GM19463 (cell line): Measurements from ENCODE around the gene MYO1D.
"Not testable (repeated sequence)": the region's sequence is repeated elsewhere in the genome, so short reads cannot be mapped to it uniquely, and the experiment has no call there.

ENCODE experiments used
- ATAC-seq: cut with Tn5 transposase; IDR thresholded peaks from one replicate; pipeline ENCODE4 v1.9.1; 2021; ENCODE audit warnings: mild to moderate bottlenecking, moderate library complexity; ENCODE audit not compliant: unreplicated experiment

The MYO1D gene

DNA sequence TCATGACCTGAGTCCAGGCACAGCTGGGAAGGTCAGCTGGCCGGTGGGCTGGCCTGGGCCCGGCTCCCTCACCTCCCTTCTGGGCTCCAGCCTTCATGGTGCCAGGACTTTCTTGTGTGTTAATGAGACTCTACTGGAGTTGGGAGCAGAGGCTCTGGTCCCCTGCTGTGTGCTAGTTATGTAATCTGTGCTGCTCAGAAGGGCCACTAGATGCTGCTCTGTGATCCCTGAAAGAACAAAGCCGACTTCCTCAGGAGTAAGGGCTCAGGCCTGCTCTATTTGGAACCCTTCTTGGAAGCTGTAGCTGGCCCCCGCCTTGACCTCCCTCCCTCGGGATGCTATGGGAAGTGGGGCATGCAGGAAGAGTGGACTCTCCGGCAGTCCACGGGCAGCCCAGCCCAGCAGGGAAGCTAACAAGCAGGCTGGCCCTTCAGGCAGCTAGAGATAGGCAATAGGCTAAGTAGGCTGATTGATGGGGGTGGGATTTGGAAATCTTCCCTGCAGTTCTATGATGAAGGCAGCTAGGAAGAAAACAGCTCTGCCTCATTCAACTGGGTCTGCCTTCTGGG, 393.4 kb downstream of the MYO1D start:
- ATAC-seq, result no peak

DNA sequence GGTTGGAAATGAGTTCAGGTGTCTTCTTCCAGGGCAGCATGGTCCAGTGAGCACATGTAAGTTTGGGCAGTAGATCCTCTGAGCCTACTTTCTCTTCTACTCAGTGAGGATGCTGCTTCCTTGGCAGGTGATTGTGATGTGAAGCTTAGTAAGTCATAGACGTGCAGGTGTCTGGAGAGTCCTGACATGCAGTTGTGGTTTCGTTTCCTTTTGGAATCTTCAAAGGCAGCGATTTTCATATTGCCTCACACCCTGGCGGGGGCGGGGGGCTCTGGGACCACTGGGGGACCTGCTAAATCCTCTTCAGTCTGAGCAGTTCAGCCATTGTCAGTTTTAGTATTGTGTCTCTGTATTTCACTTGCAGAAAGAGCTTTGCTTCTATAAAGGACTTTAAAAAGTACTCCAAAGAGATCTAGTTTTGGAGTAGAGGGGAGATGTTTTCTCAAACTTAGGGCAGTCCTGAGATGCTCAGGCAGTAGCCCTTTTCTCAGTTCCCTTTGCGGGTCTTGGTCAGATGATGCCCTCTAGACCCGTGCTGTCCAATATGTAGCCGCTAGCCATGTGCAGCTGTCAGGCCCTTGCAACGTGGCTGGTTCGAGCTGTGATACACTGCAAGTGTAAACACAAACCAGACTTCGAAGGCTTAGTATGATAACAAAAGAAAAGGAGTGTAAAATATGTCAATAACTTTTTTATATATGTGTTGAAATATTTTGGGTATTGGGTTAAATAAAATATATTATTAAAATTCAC, 394.2 kb downstream of the MYO1D start:
- no peak for ATAC-seq

DNA sequence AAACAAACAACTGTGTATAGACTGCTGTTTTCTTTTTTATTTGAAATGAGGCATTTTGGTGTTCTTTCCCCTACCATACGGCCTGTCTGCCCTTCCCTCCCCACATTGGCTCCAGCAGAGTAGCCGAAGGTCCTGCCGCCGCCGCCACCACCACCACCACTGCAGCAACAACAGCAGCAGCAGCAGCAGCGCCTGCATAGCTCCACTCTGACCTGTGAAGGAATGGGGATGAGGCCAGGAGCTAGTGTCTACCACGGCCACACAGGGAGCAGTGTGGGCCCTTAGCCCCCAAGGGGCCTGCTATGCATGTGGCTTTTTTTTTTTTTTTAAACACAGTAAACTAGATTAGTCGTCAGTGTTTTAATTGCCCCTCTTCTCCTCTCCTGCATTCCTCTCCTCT, 395.7 kb downstream of the MYO1D start:
- ATAC-seq, result no peak

DNA sequence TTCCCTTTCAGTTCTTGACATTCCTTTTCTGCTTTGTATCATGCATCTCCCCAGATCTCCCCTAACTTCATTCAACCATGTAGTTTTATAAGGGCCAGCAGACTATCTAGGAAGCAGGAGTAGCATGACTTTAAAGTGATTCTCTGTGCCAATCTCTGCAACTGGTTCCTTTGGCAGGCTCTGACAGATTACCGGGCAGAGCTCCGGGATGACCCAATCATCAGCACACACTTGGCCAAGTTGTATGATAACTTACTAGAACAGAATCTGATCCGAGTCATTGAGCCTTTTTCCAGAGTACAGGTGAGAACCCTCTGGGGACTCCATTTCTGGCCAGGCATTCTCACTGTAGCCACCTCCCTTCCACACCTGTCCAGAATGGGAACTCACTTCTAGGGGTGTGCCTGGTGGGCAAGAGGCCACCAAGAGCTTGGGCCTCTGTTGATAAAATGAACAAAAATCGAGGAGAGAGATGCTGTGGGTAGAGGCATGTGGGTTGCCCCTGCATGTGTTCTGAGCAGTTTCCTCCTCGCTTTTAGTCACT, 397.8 kb downstream of the MYO1D start:
- no peak for ATAC-seq

DNA sequence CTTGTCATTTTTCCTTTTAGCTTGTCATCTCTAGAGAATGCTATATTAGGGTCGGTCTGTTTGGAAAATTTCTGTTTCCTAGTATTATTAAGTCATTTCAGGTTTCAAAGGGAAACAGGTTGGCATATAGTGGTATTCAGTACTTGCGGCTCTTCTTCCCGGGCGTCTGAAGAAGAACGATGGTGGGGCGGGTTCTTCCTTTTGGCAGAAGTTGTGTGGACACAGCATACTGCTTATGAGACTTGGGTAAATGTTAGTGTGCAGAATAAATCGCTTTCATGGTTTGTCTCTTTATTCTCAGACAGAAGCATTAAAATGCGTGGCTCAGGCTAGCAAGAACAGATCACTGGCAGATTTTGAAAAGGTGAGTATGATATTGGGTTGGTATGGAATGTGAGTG, 399.7 kb downstream of the MYO1D start:
- ATAC-seq, result no peak

DNA sequence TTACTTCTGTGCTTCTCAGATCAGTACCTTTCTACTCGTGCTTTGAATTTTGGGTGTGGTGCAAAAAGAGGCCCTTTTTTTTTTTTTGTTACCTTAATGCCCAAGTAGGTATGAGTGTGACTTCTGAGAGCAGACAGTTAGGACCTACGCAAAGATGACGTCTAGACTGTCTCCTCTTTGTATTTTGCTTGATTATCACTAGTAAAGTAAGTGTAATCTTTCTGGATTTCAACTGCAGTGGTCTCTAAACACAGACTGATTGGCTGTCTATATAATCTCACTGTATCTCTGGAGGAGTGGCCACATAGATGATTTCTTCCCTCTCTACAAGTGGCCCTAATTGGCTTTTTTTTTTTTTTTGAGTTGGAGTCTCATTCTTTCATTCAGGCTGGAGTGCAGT, 401.7 kb downstream of the MYO1D start:
- ATAC-seq, result no peak

DNA sequence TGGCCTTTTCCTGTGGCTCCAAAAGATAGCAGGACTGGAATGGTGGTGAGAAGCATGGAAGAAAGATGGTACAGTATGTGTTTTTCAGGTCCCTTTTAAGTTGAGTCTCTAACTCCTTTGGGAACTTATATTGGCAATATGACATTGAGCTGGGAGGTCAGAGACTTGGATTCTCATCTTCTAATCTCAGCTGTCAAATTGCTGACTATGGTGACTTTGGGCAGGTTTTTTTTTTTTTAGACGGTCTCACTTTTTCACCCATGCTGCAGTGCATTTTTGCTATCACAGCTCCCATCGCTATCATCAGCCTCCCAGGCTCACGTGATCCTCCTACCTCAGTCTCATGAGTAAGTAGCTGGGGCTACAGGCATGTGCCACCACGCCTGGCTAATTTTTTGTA, 405.3 kb downstream of the MYO1D start:
- no peak for ATAC-seq

DNA sequence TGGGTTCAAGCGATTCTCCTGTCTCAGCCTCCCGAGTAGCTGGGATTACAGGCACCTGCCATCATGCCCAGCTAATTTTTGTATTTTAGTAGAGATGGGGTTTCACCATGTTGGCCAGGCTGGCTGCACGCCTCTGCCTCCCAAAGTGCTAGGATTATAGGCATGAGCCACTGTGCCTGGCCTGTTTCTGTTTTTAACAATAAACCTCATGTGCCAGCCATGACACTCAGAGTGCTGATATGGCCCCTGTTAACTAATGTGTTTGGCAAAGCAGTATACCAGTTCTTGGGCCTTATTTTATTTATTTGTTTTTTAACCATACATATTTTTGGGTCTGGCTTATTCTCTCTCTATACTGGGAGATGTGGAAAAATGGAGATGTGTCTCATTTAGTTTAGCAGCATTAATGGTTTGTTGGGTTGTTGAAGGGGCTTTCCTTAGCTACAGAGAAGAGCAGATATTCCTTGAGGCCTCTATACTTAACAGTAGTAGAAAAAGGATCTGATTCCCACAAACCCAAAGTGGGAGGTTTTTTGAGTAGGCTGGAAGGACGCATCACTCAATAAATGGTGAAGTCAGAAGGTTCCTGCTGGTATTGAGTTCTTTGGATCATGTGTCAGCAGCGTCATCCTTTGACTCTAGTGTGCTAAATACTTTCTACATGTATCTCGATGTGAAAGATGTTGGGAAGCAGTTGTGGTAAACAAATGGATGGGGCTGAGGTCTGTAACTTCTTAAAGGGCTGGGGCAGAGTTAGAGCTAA, 406.3 kb downstream of the MYO1D start:
- no peak for ATAC-seq

DNA sequence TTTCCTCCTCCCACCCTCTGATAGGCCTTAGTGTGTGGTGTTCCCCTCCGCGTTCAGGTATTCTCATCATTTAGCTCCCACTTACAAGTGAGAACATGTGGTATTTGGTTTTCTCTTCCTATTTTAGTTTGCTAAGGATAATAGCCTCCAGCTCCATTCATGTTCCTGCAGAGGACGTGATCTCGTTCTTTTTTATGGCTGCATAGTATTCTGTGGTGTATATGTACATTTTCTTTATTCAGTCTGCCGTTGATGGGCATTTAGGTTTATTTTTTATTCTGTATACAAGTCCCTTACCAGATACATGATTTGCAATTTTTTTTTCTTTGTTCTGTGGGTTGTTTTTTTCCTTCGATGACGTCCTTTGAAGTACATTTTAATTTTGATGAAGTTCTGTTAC, 409.0 kb downstream of the MYO1D start:
- ATAC-seq, result no peak

DNA sequence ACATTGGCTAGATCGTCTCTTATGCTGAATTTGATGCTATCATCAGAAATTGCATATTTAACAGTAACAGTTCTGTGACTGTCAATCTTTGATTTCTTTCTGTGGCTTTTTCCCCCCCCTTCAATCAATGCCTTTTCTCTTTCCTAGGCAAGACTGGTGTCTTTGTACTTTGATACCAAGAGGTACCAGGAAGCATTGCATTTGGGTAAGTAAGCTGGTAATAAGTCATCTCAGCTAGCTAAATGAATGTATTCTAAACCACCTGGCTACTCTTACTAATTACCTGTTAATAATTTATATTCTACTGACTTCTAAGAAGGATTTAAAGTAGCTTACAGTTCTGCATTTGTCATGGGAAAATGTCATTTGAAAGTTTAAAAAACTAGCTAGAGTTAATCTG, 412.6 kb downstream of the MYO1D start:
- no peak for ATAC-seq

DNA sequence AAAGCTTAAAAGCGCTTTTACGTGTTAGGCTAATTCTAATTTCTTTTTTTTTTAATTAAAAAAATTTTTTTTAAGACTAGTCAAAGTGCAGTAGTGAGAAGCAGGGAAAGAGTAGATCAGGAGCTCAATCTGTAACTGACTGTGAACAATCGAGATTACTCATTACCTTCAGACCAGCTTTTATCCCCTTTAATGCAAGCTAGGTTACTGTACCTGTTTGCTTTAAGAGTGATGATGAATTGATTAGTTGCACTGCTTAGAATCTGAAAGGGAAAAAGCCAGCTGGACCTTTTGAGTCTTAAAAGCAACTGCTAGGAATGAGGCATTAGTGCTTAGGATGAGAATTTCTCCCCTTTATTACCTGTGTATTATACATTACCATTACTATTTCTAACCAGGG, 413.6 kb downstream of the MYO1D start:
- no peak for ATAC-seq

DNA sequence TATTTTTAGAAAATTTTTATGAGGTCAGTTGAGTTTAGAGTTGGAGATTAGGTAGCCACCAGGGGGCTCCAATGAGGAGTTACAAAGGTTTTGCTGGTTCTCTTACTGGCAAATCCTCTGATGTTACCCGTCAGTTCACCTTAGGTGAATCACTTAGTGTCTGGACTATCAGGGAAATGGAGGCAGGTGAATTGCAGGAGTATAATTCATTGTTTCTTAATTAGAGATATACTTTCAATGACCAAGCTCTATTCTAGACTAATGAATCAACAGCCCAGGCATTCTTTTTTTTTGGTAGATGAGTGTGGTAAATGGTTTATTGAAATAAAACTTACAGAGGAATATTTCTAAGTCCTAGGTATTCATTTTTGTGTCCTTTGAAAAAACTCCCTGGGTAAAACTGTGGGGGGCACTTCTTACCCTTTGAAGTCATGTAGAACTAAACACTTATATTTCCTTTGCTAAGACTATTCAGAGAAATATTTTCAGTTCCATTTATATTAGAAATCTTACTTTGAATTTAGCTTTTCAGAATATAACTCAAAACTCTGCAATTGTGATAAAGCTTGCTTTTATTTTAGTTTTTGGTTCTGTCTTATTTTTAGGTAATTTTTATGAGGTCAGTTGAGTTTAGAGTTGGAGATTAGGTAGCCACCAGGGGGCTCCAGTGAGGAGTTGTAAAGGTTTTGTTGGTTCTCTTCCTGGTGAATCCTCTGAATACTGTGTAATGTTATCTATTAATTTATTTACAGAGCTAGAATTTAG, 414.9 kb downstream of the MYO1D start:
- ATAC-seq, result no peak

DNA sequence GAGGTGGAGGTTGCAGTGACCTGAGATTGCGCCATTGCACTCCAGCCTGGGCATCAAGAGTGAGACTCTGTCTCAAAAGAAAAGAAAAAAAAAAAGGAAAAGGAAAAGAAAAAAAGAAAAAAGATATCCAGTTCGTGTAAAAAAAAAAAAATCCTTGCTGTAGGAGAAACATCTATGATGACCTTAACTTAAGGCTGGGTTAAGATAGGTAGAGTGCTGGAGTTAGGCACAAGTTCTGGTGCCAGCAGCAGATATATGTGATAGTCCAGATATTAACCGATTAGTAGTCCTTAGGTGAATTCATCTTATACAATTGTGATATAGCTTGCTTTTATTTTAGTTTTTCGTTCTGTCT, 415.4 kb downstream of the MYO1D start:
- no peak for ATAC-seq

DNA sequence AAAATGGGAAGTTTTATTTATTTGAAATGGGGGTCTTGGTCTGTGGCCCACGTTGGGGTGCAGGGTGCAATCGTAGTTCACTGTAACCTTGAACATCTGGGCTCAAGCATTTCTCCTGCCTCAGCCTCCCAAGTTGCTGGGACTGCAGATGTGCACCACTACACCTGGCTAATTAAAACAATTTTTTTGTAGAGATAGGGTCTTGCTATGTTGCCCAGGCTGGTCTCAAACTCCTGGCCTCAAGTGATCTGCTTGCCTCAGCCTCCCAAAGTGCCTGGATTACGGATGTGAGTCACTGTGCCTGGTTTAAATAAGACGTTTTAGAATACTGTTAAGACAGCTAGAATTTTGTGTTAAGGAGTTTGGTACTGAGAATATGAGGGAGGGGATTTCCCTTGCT, 416.9 kb downstream of the MYO1D start:
- no peak for ATAC-seq

DNA sequence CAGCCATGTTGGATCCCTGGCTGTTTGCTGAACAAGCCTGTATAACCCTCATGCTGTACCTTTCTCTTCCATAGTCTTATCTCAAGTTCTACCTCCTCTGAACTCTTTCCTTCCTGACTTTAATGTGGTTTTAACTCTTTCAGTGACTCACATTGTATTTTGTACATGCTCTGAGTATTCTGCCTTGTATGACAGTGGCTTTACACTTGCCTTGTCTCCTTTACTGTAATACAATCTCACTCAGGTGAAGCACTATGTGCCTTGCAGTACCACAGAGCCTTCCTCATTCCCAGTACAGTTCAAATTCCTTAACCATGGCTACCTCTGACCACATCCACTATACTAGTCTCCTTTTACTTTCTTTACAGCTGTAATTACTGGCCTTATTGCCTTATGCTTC, 418.6 kb downstream of the MYO1D start:
- no peak for ATAC-seq

DNA sequence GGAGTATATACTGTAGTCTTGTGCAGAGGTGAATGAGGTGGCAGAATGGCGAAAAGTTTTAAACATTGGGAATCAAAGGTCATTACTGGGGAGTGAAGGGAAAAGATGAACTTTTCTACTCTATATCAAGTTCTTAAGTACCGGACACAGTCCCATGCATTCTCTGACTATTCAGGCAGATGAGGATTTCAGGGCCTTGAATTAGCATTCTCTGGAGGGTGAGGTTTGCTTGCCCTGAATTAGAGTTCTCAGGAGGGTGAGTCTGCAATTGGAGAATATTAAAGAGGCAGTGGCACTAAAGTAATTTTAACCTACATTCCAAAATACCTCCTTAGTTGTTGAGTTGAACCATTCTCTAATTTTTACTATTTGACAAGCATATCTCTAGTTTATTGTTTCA, 423.6 kb downstream of the MYO1D start:
- no peak for ATAC-seq

DNA sequence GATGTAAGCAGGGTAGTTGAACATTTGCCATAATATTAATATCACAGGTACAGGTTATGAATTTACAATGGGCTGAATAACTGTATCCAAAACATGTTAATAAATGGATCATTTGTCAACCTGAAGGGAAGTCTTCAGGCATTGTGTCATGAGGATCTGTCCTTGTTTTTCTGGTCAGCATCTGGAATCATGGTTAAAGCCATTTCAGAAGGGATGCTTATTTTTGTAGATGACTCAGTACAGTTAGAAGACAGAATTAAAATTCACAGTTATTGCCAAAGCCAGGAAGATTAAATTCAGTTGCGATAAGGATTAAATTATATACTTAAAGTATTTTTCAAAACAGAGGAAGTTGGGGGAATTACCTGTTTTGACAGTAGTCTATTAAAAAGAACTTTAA, 424.6 kb downstream of the MYO1D start:
- no peak for ATAC-seq

DNA sequence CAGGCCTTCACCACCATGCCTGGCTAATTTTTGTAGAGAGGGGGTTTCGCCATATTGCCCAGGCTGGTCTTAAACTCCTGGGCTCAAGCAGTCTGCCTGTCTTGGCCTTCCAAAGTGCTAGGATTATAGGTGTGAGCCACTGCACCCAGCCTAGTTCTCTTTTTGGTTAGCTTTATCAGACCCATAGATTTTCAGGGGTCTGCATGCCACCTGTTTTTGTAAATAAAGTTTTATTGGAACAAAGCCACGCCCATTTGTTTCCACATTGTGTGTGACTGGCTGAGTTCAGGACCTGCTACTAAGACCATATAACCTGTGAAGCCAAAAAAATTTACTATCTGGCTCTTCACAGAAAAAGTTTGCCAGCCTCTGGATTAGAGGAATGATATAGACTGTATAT, 425.0 kb downstream of the MYO1D start:
- no peak for ATAC-seq

DNA sequence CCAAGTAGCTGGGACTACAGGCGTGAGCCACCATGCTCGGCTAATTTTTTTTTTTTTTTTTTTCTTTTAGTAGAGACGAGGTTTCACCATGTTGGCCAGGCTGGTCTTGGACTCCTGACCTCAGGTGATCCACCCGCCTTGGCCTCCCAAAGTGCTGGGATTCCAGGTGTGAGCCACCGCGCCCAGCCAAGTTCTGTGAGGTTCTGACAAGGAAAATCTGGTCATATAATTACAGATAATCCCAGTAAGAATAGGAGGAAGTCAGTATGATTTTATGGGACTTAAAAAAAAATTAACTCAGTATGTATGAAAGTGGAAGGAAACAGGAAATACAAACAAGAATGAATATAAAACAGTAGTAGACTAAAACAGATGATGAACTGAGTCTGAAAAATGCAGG, 426.5 kb downstream of the MYO1D start:
- not testable (repeated sequence) for ATAC-seq

DNA sequence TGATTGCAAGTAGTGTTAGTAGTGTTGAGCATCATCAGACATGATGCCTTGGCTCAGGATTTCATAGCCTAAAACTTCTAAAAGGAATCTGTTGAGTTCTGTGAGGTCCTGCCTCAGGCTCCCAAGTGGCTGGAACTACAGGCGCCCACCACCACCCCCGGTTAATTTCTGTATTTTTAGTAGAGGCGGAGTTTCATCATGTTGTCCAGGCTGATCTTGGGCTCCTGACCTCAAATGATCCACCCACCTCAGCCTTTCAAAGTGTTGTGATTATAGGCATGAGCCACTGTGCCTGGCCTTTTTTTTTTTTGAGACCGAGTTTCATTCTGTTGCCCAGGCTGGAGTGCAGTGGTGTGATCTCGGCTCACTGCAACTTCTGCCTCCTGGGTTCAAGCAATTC, 427.0 kb downstream of the MYO1D start:
- ATAC-seq, result no peak

DNA sequence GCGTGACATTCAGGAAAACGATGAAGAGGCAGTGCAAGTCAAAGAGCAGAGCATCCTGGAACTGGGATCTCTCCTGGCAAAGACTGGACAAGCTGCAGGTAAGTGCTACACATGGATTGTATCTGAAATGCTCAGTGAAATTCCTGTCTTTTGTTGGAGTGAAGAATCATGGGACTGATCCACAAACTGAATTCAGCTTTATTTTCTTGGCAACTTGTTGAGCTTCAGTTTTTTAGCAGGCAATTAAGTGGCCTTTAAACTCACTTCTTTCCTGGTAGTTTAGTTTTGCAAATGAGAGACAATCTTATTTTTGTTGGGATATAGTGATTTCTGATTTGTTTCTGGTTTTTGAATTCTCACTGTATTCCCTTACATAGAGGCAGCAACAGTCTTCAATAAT, 430.0 kb downstream of the MYO1D start:
- ATAC-seq, result no peak
